NT2/D1 (cell line): ENCODE measurements around the gene RPE.

ENCODE experiments used
- SUZ12 ChIP-seq: IDR thresholded peaks from 2 replicates; pipeline ENCODE4 v1.6.1; 2011; ENCODE audit not compliant: insufficient read length, insufficient read depth; ENCODE audit errors: extremely low read depth
- ZNF274 ChIP-seq: IDR thresholded peaks from 2 replicates; pipeline ENCODE4 v1.6.1; 2011; ENCODE audit warnings: mild to moderate bottlenecking, low read depth, low read length

- TF ChIP-seq ZNF274 (no peak), SUZ12 (no peak)
These were observed 25.7 kb downstream of the RPE start for GRCh38 chr2:210028178-210028577.
